GM18505 (cell line): ENCODE results near the gene AQR.
"Not testable (repeated sequence)": the region's sequence is repeated elsewhere in the genome, so short reads cannot be mapped to it uniquely, and the experiment has no call there.

Experiments
- ATAC-seq: cut with Tn5 transposase; IDR thresholded peaks from one replicate; pipeline ENCODE4 v1.9.1; 2021; ENCODE audit not compliant: unreplicated experiment
- POLR2A ChIP-seq: IDR thresholded peaks from 4 replicates; pipeline ENCODE4 v1.6.1; 2011; ENCODE audit warnings: borderline replicate concordance; ENCODE audit not compliant: insufficient read depth, insufficient read length; ENCODE audit errors: extremely low read depth

AQR gene

DNA sequence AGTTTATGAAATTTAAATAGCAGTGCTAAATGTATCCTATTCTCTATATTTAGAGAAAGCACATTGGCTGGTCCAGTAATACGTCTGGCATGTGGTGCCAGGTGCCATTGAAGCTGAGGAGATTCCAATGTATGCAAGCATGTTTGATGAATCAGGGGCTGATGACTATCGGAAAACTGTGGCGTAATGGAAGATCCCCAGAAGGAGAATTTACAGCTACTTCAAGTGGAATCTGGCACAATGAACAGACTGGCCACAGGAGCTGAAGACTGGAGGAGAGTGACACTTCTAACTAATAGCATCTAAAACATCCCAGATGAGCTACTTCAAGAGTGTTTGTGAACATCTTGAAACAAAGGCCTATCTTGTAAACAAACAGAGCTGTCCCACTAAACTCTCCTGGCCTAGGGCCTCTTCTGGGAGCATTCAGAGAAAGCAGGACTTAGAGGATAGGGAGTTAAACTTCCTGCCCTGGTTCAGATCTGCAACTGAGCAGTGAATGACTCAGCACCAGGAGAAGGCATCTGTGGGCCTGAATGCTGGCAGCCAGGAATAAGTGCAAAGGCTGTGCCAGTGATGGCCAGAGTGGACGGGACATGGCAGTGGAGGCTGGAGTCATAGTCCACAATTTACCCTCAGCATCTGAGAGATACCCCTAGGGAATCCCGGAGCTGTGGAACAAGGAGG lies 159.0 kb downstream of the AQR start:
- no peak for ATAC-seq
- TF ChIP-seq POLR2A = no peak

DNA sequence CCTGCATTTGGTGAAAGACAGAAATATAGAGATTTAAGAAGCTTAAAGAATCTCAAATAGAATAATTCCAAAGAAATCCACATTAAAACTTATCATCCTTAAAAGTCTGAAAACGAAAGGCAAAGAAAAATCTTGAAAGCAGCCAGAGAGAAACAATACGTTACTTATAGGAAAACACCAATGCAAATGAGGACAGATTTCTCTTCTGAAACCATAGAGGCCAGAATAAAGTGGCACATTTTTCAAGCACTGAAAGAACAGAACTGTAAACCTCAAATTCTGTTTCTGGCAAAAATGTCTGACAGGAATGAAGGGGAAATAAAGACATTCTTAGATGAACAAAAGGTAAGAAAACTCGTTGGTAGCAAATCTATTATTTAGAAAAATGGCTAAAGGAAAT lies 160.4 kb downstream of the AQR start:
- TF ChIP-seq POLR2A = no peak

DNA sequence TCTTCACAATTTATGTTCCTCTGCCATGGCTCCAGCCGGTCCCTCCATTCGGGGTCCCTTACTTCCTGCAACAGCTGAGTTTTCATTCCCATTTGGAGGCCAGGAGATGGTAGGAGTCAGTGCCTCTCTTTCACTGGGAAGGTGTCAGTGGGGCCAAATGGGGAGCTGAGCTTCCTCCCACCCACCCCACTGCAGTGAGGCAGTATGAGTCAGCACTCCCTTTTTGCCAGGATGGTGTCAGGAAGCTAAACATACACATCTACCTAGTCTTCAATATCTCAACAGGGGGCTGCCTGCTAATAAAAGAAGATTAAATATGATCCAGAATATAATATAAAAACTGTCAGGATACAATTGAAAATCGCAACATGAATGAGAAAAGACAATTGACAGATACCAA lies 161.5 kb downstream of the AQR start:
- ATAC-seq = no peak
- no peak for TF ChIP-seq POLR2A

More for the DNA sequence above, 160.4 kb downstream of the AQR start:
- ATAC-seq = no peak

DNA sequence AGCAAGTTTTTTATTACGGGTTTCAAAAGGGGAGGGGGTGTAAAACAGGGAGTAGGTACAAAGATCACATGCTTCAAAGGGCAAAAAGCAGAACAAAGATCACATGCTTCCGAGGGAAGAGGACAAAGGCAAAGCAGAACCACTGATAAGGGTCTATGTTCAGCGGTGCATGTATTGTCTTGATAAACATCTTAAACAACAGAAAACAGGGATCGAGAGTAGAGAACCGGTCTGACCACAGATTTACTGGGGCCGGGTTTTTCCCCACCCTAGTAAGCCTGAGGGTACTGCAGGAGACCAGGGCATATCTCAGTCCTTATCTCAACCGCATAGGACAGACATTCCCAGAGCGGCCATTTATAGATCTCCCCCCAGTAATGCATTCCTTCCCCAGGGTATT lies 162.3 kb downstream of the AQR start:
- ATAC-seq = not testable (repeated sequence)

DNA sequence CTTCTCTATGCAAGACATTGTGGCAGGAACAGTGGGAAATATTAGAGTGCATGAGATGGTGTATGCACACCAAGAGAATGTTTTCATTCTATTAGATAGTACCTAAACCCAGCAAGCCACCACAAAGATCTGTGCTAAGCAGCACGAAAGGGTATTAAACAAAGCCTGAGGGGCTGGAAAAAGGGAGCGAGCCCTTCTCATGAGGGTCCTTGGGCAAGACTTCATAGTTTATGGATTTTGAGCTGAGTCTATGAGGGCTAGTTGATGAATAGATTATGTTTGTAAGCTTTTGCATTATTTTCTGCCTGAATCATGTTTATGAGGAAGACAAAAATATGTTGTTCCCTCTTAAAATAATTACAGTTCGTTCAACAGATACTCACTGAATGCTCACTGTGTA lies 164.8 kb downstream of the AQR start:
- no peak for ATAC-seq
- TF ChIP-seq POLR2A = no peak

DNA sequence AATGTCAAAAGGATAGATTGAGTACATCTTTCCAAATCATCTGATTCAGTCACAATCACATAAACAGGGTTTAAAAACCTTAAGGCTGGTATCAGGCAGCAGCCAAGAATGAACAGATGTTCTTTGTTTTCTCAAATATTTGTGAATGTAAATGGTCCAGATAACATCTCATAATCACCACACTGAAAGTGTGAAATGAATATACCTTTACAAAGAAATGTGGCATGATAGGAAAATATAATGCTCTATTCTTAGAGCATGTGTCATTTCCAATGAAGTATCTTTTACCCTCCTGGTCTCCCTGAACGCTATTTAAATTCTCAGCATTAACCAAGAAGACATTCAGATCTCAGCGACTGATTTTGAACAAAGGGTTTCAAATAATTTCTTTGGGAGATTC lies 165.4 kb downstream of the AQR start:
- TF ChIP-seq POLR2A = no peak
- no peak for ATAC-seq

DNA sequence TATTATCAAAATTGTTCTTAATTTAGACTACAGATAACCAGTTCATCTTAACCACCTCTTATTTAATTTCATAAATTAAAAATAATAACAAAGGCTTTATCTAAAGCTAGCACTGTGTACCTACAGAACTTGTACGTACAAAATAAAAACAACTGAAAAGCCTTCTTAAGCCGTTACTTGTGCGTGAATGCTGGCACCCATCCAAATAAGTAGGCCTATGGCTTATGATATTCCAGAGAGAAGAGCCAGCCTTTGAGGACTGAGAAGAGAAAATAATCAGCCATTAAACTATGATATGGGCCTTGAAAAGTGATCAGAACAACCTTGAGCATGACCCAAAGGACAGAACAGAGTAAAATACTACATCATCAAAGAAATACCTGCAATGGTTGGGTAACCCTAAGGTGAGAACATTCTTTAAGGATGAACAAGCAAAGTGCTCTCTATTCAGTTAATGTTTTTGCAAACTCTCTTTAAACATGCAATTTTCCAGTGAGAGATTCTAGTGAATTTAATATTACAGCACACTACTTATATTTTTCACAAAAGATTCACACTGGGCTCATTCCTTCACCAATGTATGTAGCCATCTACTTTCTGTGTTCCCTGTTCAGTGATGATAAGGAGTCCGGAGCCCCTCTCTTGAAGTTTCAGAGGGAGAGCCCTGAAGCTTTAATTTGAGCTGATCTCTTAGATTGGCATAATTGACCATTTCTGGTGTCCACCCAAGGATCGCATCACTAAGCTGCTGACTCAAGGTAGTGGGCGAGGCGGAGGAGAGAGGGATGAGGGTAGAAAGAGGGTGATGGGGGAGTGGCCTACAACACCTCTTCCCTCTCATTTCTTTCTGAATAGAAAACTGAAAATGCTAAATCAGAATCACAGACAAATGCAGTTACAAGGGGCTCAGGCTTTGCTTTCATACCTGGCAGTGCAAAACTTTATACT lies 166.5 kb downstream of the AQR start:
- ATAC-seq = no peak
- TF ChIP-seq POLR2A = no peak

DNA sequence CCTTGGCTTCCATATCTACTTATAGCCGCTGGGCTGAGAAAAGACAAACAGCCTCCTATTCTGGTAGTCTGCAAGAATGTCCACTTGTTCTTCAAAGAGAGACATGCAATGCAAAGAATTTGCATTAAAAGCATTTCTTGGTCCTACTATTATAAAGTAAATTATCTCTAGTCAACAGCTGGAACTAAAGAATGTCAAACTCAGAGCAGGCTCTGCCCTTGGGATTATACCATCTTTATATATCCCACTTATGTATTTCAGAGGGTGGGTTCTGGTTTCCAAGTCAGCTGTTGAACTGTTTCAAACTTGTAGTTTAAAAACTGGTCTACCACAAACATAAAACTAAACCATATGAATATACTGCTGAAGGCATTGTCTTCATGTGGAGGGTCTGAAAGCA lies 167.2 kb downstream of the AQR start:
- TF ChIP-seq POLR2A = no peak
- no peak for ATAC-seq
